ENCODE measurements around the gene AMH.

DNA sequence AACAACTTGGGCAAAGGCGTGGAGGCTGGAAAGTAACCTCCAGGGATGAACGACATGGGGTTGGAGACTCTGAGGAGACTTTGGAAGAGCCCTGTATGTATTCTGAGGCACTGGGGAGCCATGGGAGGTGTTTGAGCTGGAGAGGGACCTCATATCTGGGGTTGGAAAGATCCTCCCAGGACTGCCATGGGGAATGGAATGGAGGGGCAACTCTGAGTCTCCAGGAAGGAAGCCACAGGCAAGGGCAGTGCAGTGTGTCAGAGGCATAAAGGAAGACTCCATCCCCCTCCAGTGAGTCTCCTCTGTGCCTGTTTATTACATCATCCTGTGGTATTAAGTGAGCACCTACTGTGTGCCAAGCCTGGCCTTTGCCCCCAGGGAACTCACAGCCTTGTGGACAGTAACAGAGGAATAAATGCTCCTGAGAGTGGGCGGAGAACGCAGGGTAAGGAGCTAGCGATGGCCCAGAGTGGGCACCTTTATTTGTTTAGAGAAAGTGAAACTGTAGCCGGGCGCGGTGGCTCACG is 25.1 kb downstream of the AMH start:
- TF ChIP-seq, protein P1, sequence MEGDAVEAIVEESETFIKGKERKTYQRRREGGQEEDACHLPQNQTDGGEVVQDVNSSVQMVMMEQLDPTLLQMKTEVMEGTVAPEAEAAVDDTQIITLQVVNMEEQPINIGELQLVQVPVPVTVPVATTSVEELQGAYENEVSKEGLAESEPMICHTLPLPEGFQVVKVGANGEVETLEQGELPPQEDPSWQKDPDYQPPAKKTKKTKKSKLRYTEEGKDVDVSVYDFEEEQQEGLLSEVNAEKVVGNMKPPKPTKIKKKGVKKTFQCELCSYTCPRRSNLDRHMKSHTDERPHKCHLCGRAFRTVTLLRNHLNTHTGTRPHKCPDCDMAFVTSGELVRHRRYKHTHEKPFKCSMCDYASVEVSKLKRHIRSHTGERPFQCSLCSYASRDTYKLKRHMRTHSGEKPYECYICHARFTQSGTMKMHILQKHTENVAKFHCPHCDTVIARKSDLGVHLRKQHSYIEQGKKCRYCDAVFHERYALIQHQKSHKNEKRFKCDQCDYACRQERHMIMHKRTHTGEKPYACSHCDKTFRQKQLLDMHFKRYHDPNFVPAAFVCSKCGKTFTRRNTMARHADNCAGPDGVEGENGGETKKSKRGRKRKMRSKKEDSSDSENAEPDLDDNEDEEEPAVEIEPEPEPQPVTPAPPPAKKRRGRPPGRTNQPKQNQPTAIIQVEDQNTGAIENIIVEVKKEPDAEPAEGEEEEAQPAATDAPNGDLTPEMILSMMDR (IDR thresholded peaks at IDR 0.05) = no peak
- TF ChIP-seq SMC3 (IDR thresholded peaks at IDR 0.05) (no peak), KDM1A (IDR thresholded peaks at IDR 0.05; ENCODE audit: low read depth) (no peak)

Measured in A549 (cell line).